HG02642 (cell line): Measurements from ENCODE around the gene SH3RF3.

Experiments used
- ATAC-seq: cut with Tn5 transposase; IDR thresholded peaks from one replicate; pipeline ENCODE4 v1.9.1; 2021; ENCODE audit warnings: mild to moderate bottlenecking; ENCODE audit not compliant: unreplicated experiment, poor library complexity

Gene SH3RF3

GRCh38 chr2:109471658-109472057 is 342.7 kb downstream of the SH3RF3 start:
- ATAC-seq, result no peak

GRCh38 chr2:109472331-109472959 is 343.4 kb downstream of the SH3RF3 start:
- no peak for ATAC-seq

- ATAC-seq, result no peak
Measured at GRCh38 chr2:109472974-109473373, 344.0 kb downstream of the SH3RF3 start.

- ATAC-seq, result no peak
Measured at GRCh38 chr2:109473616-109474318, 344.8 kb downstream of the SH3RF3 start.

- no peak for ATAC-seq
Measured at GRCh38 chr2:109474319-109474825, 345.4 kb downstream of the SH3RF3 start.

- no peak for ATAC-seq
Measured at GRCh38 chr2:109475531-109476210, 346.7 kb downstream of the SH3RF3 start.

- ATAC-seq, result no peak
Measured at GRCh38 chr2:109476641-109477441, 347.8 kb downstream of the SH3RF3 start.

- ATAC-seq, result no peak
Measured at GRCh38 chr2:109478906-109479493, 350.0 kb downstream of the SH3RF3 start.

- ATAC-seq, result no peak
Measured at GRCh38 chr2:109479804-109480203, 350.8 kb downstream of the SH3RF3 start.

GRCh38 chr2:109480486-109481195 is 351.6 kb downstream of the SH3RF3 start:
- no peak for ATAC-seq

- ATAC-seq, result no peak
Measured at GRCh38 chr2:109481196-109481555, 352.2 kb downstream of the SH3RF3 start.

GRCh38 chr2:109481599-109481998 is 352.6 kb downstream of the SH3RF3 start:
- ATAC-seq, result no peak

- ATAC-seq, result no peak
Measured at GRCh38 chr2:109482361-109482861, 353.4 kb downstream of the SH3RF3 start.

GRCh38 chr2:109486711-109487535 is 357.9 kb downstream of the SH3RF3 start:
- no peak for ATAC-seq

GRCh38 chr2:109487536-109487869 is 358.5 kb downstream of the SH3RF3 start:
- no peak for ATAC-seq

GRCh38 chr2:109487871-109488655 is 359.1 kb downstream of the SH3RF3 start:
- ATAC-seq, result no peak

- no peak for ATAC-seq
Measured at GRCh38 chr2:109489296-109489695, 360.3 kb downstream of the SH3RF3 start.
